Measurements from ENCODE around the gene OR4S1. TPM values are rescaled to one million over a fixed set of nuclear protein-coding genes. Genes with fewer than 3 reads are reported as not detected.
"Not testable (repeated sequence)": the region's sequence is repeated elsewhere in the genome, so short reads cannot be mapped to it uniquely, and the experiment has no call there.

The OR4S1 gene
- total and polyA plus RNA-seq, 2 donors (not counting 1 experiment from before 2014, with no cell fraction given), result not detected

- H3K4me1 ChIP-seq (ENCODE audit: control insufficient read depth in 2 of 2, insufficient read depth in 2 of 2, low read length in 2 of 2); H3K9me3 Mint-ChIP-seq (ENCODE audit: insufficient read depth); H3K27ac ChIP-seq (ENCODE audit: low read length in 2 of 2); POLR2A ChIA-PET; H3K4me2 ChIP-seq (replicated peaks; ENCODE audit: low read depth, low read length, poor library complexity, severe bottlenecking); H2AFZ ChIP-seq (ENCODE audit: insufficient read depth, low read depth, low read length, poor library complexity, severe bottlenecking); H3K9ac ChIP-seq (ENCODE audit: low read length); H3K79me2 ChIP-seq (ENCODE audit: control insufficient read depth, insufficient read depth, low read length); DNase-seq; intact Hi-C loops (cut with micrococcal nuclease); H3K9me3 ChIP-seq (ENCODE audit: control extremely low read depth in 1 of 3, control insufficient read depth in 2 of 3, insufficient read depth in 1 of 3, low read length in 2 of 3); H3K4me3 Mint-ChIP-seq; H3K4me1 Mint-ChIP-seq; ATAC-seq (ENCODE audit: low read depth); H4K20me1 ChIP-seq (ENCODE audit: control insufficient read depth, insufficient read depth, low read length, poor library complexity, severe bottlenecking); H3K27me3 ChIP-seq (replicated peaks in 1 of 4; ENCODE audit: control extremely low read depth in 1 of 4, control insufficient read depth in 3 of 4, insufficient read depth in 4 of 4, low read length in 3 of 4); H3K4me3 ChIP-seq (ENCODE audit: control extremely low read depth in 1 of 5, extremely low read depth in 1 of 5, insufficient read depth in 1 of 5, low read depth in 2 of 5, low read length in 4 of 5); H3K27ac Mint-ChIP-seq; H3K36me3 ChIP-seq (replicated peaks in 1 of 2; ENCODE audit: control extremely low read depth in 1 of 2, control insufficient read depth in 1 of 2, extremely low read depth in 1 of 2, insufficient read depth in 2 of 2, low read length in 1 of 2); CTCF ChIA-PET: not testable (repeated sequence)
- H3K27me3 Mint-ChIP-seq, result peaks cover 16% of the 10 kb centered on the region
- 85% methylated on average over 2 of the region's 2 CpGs for WGBS (ENCODE audit: insufficient coverage)
These were observed 13.8 kb downstream of the OR4S1 start for GRCh38 chr11:48319813-48320212.

- H3K27ac Mint-ChIP-seq; H2AFZ ChIP-seq (ENCODE audit: insufficient read depth, low read depth, low read length, poor library complexity, severe bottlenecking); H3K36me3 ChIP-seq (replicated peaks in 1 of 2; ENCODE audit: control extremely low read depth in 1 of 2, control insufficient read depth in 1 of 2, extremely low read depth in 1 of 2, insufficient read depth in 2 of 2, low read length in 1 of 2); H3K27ac ChIP-seq (ENCODE audit: low read length in 2 of 2); H3K4me1 ChIP-seq (ENCODE audit: control insufficient read depth in 2 of 2, insufficient read depth in 2 of 2, low read length in 2 of 2); H3K9me3 Mint-ChIP-seq (ENCODE audit: insufficient read depth); H3K4me3 Mint-ChIP-seq; H3K9me3 ChIP-seq (ENCODE audit: control extremely low read depth in 1 of 3, control insufficient read depth in 2 of 3, insufficient read depth in 1 of 3, low read length in 2 of 3); POLR2A ChIA-PET; H3K9ac ChIP-seq (ENCODE audit: low read length); H3K4me2 ChIP-seq (replicated peaks; ENCODE audit: low read depth, low read length, poor library complexity, severe bottlenecking); H3K79me2 ChIP-seq (ENCODE audit: control insufficient read depth, insufficient read depth, low read length); ATAC-seq (ENCODE audit: low read depth); H3K4me3 ChIP-seq (ENCODE audit: control extremely low read depth in 1 of 5, extremely low read depth in 1 of 5, insufficient read depth in 1 of 5, low read depth in 2 of 5, low read length in 4 of 5); DNase-seq; H3K4me1 Mint-ChIP-seq; H3K27me3 ChIP-seq (replicated peaks in 1 of 4; ENCODE audit: control extremely low read depth in 1 of 4, control insufficient read depth in 3 of 4, insufficient read depth in 4 of 4, low read length in 3 of 4); CTCF ChIA-PET; intact Hi-C loops (cut with micrococcal nuclease); H4K20me1 ChIP-seq (ENCODE audit: control insufficient read depth, insufficient read depth, low read length, poor library complexity, severe bottlenecking): not testable (repeated sequence)
- H3K27me3 Mint-ChIP-seq, result peaks cover 11% of the 10 kb centered on the region
These were observed 18.6 kb downstream of the OR4S1 start, which contains the start of gene OR4C3 for GRCh38 chr11:48324620-48325019. OR4C3 (plus strand) TSS chr11:48324920; CDS start chr11:48325022, 102 bp downstream.

GRCh38 chr11:48341466-48341865 is 35.4 kb downstream of the OR4S1 start:
- Mint-ChIP-seq H3K9me3 (ENCODE audit: insufficient read depth) (peaks cover 2% of the 10 kb centered on the region), H3K4me1 (no peaks in the 10 kb centered on the region), H3K27me3 (peaks cover 12% of the 10 kb centered on the region), H3K27ac (no peak overlapping the region), H3K4me3 (no peak overlapping the region)
- no peak overlapping the region for H3K9ac ChIP-seq (ENCODE audit: low read length)
- no peak for TF ChIP-seq EZH2 (IDR thresholded peaks at IDR 0.05; ENCODE audit: borderline replicate concordance, insufficient read depth, low read depth, low read length, poor library complexity, severe bottlenecking)
- no peak for TF ChIP-seq CTCF (IDR thresholded peaks at IDR 0.05)
- H4K20me1 ChIP-seq (ENCODE audit: control insufficient read depth, insufficient read depth, low read length, poor library complexity, severe bottlenecking), result no peaks in the 10 kb centered on the region
- H2AFZ ChIP-seq (ENCODE audit: insufficient read depth, low read depth, low read length, poor library complexity, severe bottlenecking), result no peak overlapping the region
- WGBS (ENCODE audit: insufficient coverage), result no CpG with 5 or more reads among the region's 2 CpGs
- ATAC-seq (ENCODE audit: low read depth) (no peak), DNase-seq (no peak)
- ChIA-PET POLR2A (no interaction called here), CTCF (no interaction called here)
- no peaks in the 10 kb centered on the region for H3K79me2 ChIP-seq (ENCODE audit: control insufficient read depth, insufficient read depth, low read length)
- H3K27me3 ChIP-seq (replicated peaks in 1 of 4; ENCODE audit: control extremely low read depth in 1 of 4, control insufficient read depth in 3 of 4, insufficient read depth in 4 of 4, low read length in 3 of 4), result peaks cover 0 to 4% (median 1%) of the 10 kb centered on the region in 4 experiments
- H3K4me1 ChIP-seq (ENCODE audit: control insufficient read depth in 2 of 2, insufficient read depth in 2 of 2, low read length in 2 of 2), result no peaks in the 10 kb centered on the region
- H3K9me3 ChIP-seq (ENCODE audit: control extremely low read depth in 1 of 3, control insufficient read depth in 2 of 3, insufficient read depth in 1 of 3, low read length in 2 of 3), result peaks cover 0 to 6% (median 0%) of the 10 kb centered on the region in 3 donors
- intact Hi-C loops (cut with micrococcal nuclease), result no loop called here
- H3K27ac ChIP-seq (ENCODE audit: low read length in 2 of 2), result no peak overlapping the region
- H3K4me3 ChIP-seq (ENCODE audit: control extremely low read depth in 1 of 5, extremely low read depth in 1 of 5, insufficient read depth in 1 of 5, low read depth in 2 of 5, low read length in 4 of 5), result no peak overlapping the region
- H3K4me2 ChIP-seq (replicated peaks; ENCODE audit: low read depth, low read length, poor library complexity, severe bottlenecking), result no peak overlapping the region
- H3K36me3 ChIP-seq (replicated peaks in 1 of 2; ENCODE audit: control extremely low read depth in 1 of 2, control insufficient read depth in 1 of 2, extremely low read depth in 1 of 2, insufficient read depth in 2 of 2, low read length in 1 of 2), result no peaks in the 10 kb centered on the region

Measured in B cell (primary cell).